Panc1 (cell line): Measurements from ENCODE around the gene TTLL10. TPM values are rescaled to one million over a fixed set of nuclear protein-coding genes. Genes with fewer than 3 reads are reported as not detected.
A peak's percentile ranks its signal among the peaks of the same experiment; 100 is the strongest.

Source experiments
- ATAC-seq: fragments of 200-7000 bp; cut with Tn5 transposase; 2 replicates; pipeline ENCODE4 v1.9.1; 2020; ENCODE audit warnings: mild to moderate bottlenecking, moderate library complexity
- BruUV-seq: library from RNA; stranded (reverse); fragments of 400-500 nt; replicated peaks from 2 replicates; lab custom pipeline; 2021; lab: Mats Ljungman, UMichigan
- CTCF ChIA-PET: fragments of 300-600 bp; sonication (Branson Sonifier 250); formaldehyde crosslinking; loops from one replicate; lab custom pipeline; 2022; ENCODE audit warnings: antibody characterized with exemption; lab: Charles Lee
- POLR2A ChIA-PET: fragments of 300-600 bp; sonication (Branson Sonifier 250); formaldehyde crosslinking; loops from one replicate; lab custom pipeline; 2022; ENCODE audit warnings: antibody characterized with exemption; lab: Charles Lee
- DNase-seq: peaks from one replicate; pipeline ENCODE4 v3.0.0-alpha.2; 2010; ENCODE audit warnings: low read depth, low spot score
- H3K27ac ChIP-seq: 2 replicates; pipeline ENCODE4 v1.5.1; 2011; ENCODE audit warnings: mild to moderate bottlenecking, low read length, inconsistent platforms
- H3K27me3 ChIP-seq: fragments of 200-500 bp; sonication (Bioruptor generic); 2 replicates; pipeline ENCODE4 v1.6.0; 2014; ENCODE audit warnings: low read length, inconsistent platforms; ENCODE audit not compliant: control insufficient read depth, insufficient read depth
- H3K36me3 ChIP-seq: fragments of 200-500 bp; sonication (Bioruptor generic); 2 replicates; pipeline ENCODE4 v1.5.1; 2014; ENCODE audit warnings: inconsistent platforms, mild to moderate bottlenecking, low read length, moderate library complexity; ENCODE audit not compliant: control insufficient read depth, insufficient read depth
- H3K4me1 ChIP-seq: 2 replicates; pipeline ENCODE4 v1.5.1; 2011; ENCODE audit warnings: inconsistent platforms, mild to moderate bottlenecking, low read length, moderate library complexity; ENCODE audit not compliant: control insufficient read depth, insufficient read depth
- H3K4me3 ChIP-seq, 2 experiments: 2 replicates each; pipeline ENCODE4 v1.5.1; 2011 to 2012; ENCODE audit warnings: low read depth in 2 of 2, low read length in 2 of 2, mild to moderate bottlenecking in 2 of 2, inconsistent platforms in 1 of 2, moderate library complexity in 1 of 2
- H3K9me3 ChIP-seq: fragments of 200-500 bp; sonication (Bioruptor generic); 2 replicates; pipeline ENCODE4 v1.5.1; 2014; ENCODE audit warnings: low read depth, mild to moderate bottlenecking, inconsistent platforms, low read length, moderate library complexity; ENCODE audit not compliant: control insufficient read depth, insufficient read depth
- CTCF ChIP-seq: fragments of 450-650 bp; IDR thresholded peaks from 2 replicates; pipeline ENCODE4 v1.5.1; 2017; ENCODE audit warnings: mild to moderate bottlenecking
- POLR2AphosphoS5 ChIP-seq: IDR thresholded peaks from 2 replicates; pipeline ENCODE4 v1.6.1; 2012; ENCODE audit warnings: mild to moderate bottlenecking, low read depth, low read length, moderate library complexity
- REST ChIP-seq, 2 experiments: IDR thresholded peaks; 2 replicates each; pipeline ENCODE4 v1.6.1; 2011 to 2012; ENCODE audit warnings: low read depth in 2 of 2, control low read depth in 1 of 2, low read length in 1 of 2, mild to moderate bottlenecking in 1 of 2, moderate library complexity in 1 of 2; ENCODE audit not compliant: insufficient read depth in 1 of 2
- SIN3A ChIP-seq: IDR thresholded peaks from 2 replicates; pipeline ENCODE4 v1.6.1; 2012; ENCODE audit warnings: low read depth, mild to moderate bottlenecking, low read length, moderate library complexity, borderline replicate concordance; ENCODE audit not compliant: insufficient read depth
- TCF7L2 ChIP-seq: IDR thresholded peaks from 2 replicates; pipeline ENCODE4 v1.6.1; 2011; ENCODE audit warnings: mild to moderate bottlenecking, low read depth, low read length, inconsistent platforms
- in situ Hi-C: cut with HindIII; loops from 2 replicates; pipeline ENCODE4 v1.10.0; 2016; ENCODE audit warnings: low sequenced_read_pairs, low pct_unique_long_range_greater_than_20kb
- intact Hi-C: fragments of 100-400 bp; cut with micrococcal nuclease; formaldehyde crosslinking; loops from one replicate; pipeline ENCODE4 v1.10.0; 2022; ENCODE audit not compliant: unreplicated experiment
- total RNA-seq: library from RNA; stranded (reverse); gene quantifications from one replicate; pipeline ENCODE4 v1.2.1, GENCODE V29; 2021; ENCODE audit not compliant: unreplicated experiment

TTLL10 gene
- total RNA-seq, 1 experiment from 2014 or later, result not detected

- intact Hi-C loops (no loop called here), in situ Hi-C loops (no loop called here)
- H3K27me3 ChIP-seq, result no peaks in the 10 kb centered on the region
- DNase-seq (no peak), ATAC-seq (no peak)
- H3K4me1 ChIP-seq, result peaks cover 73% of the 10 kb centered on the region
- H3K4me3 ChIP-seq, result no peak overlapping the region
- CTCF ChIA-PET, result interaction anchor here (0.9 kb wide), 1 partner anchor 116 kb away, joined by 3 read pairs; no protein-coding TSS in a partner anchor
- POLR2A ChIA-PET, result no interaction called here
- no peak for TF ChIP-seq CTCF
- no peak for TF ChIP-seq REST (IDR thresholded peaks at IDR 0.05; ENCODE audit: insufficient read depth in 1 of 2, low read depth in 2 of 2, low read length in 1 of 2)
- TF ChIP-seq POLR2AphosphoS5, result no peak
- no peak for TF ChIP-seq SIN3A
- no peak for TF ChIP-seq TCF7L2
- H3K36me3 ChIP-seq, result no peaks in the 10 kb centered on the region
- BruUV-seq, result no TSS peak
- H3K27ac ChIP-seq, result peak overlapping the region; percentile 82
- H3K9me3 ChIP-seq, result no peaks in the 10 kb centered on the region
Observed at GRCh38 chr1:1238702-1239178, 65.1 kb downstream of the TTLL10 start.

GRCh38 chr1:1239227-1239613 lies 65.5 kb downstream of the TTLL10 start:
- in situ Hi-C loops (no loop called here), intact Hi-C loops (no loop called here)
- Histone ChIP-seq H3K27me3 (no peaks in the 10 kb centered on the region), H3K4me3 (no peak overlapping the region), H3K36me3 (no peaks in the 10 kb centered on the region), H3K9me3 (no peaks in the 10 kb centered on the region), H3K27ac (peak overlapping the region; percentile 82), H3K4me1 (peaks cover 73% of the 10 kb centered on the region)
- ATAC-seq, result no peak
- POLR2A ChIA-PET, result no interaction called here
- BruUV-seq, result no TSS peak
- no peak for TF ChIP-seq REST (IDR thresholded peaks at IDR 0.05; ENCODE audit: insufficient read depth in 1 of 2, low read depth in 2 of 2, low read length in 1 of 2)
- no peak for TF ChIP-seq POLR2AphosphoS5
- TF ChIP-seq TCF7L2, result no peak
- TF ChIP-seq CTCF, result no peak; the same call in 1 of the 2 replicates
- TF ChIP-seq SIN3A, result no peak
- CTCF ChIA-PET, result no interaction called here
- DNase-seq, result no peak
